ENCODE data around the gene LHPP. TPM values are rescaled to one million over a fixed set of nuclear protein-coding genes. Genes with fewer than 3 reads are reported as not detected.

The LHPP gene
- total RNA-seq, 4 donors from 2014 or later, result 20.3 to 116 (median 22.4) TPM

DNA sequence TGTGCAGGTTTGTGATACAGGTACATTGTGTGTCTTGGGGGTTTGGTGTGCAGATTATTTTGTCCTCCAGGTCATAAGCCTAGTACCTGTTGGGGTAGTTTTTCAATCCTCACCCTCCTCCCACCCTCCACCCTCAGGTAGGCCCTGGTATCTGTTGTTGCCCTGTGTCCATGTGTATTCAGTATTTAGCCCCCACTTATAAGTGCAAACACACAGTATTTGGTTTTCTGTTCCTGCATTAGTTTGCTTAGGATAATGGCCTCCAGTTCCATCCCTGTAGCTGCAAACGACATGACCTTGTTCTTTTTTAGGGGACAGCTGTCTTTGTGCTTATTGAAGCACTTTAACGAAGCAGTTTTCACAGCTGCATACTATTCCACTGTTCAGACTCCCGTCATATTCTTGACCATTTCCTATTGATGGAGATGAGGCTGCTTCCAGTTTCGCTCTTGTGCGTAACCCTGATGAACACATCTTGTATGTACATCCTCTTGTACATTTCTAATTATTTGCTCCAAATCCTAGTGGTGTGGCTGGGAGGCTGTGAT lies 47.4 kb downstream of the LHPP start:
- no peaks in the 10 kb centered on the region for H3K27me3 ChIP-seq
- WGBS, 2 donors (ENCODE audit: low coverage in 1 of 2), result 33 to 75% methylated on average over 2 to 5 of the region's 5 CpGs
- intact Hi-C loops (cut with DNase I; ENCODE audit: low total_unique reads) (no loop called here), in situ Hi-C loops (cut with MboI; ENCODE audit: low pct_ligation_motif_present in 1 of 4, low pct_unique_long_range_greater_than_20kb in 1 of 4, low sequenced_read_pairs in 3 of 4) (no loop called here)
- no peaks in the 10 kb centered on the region for H3K36me3 ChIP-seq
- no peak for DNase-seq
- H3K4me3 ChIP-seq, result no peak overlapping the region
- no peaks in the 10 kb centered on the region for H3K9me3 ChIP-seq
- no peak overlapping the region for H3K27ac ChIP-seq
- TF ChIP-seq POLR2A (IDR thresholded peaks at IDR 0.05) (no peak), CTCF (IDR thresholded peaks at IDR 0.05) (no peak), EP300 (IDR thresholded peaks at IDR 0.05; ENCODE audit: low read depth) (no peak), POLR2AphosphoS5 (IDR thresholded peaks at IDR 0.05) (no peak)
- no peaks in the 10 kb centered on the region for H3K4me1 ChIP-seq

GRCh38 chr10:124509880-124510632 lies 48.4 kb downstream of the LHPP start:
- Histone ChIP-seq H3K4me1 (no peaks in the 10 kb centered on the region), H3K27ac (no peak overlapping the region), H3K9me3 (no peaks in the 10 kb centered on the region), H3K4me3 (no peak overlapping the region), H3K27me3 (no peaks in the 10 kb centered on the region), H3K36me3 (no peaks in the 10 kb centered on the region)
- 92 to 98% methylated on average over 7 to 27 of the region's 27 CpGs for WGBS, 2 donors (ENCODE audit: low coverage in 1 of 2)
- DNase-seq, result no peak
- intact Hi-C loops (cut with DNase I; ENCODE audit: low total_unique reads) (no loop called here), in situ Hi-C loops (cut with MboI; ENCODE audit: low pct_ligation_motif_present in 1 of 4, low pct_unique_long_range_greater_than_20kb in 1 of 4, low sequenced_read_pairs in 3 of 4) (no loop called here)
- TF ChIP-seq CTCF (IDR thresholded peaks at IDR 0.05) (no peak), EP300 (IDR thresholded peaks at IDR 0.05; ENCODE audit: low read depth) (no peak)

DNA sequence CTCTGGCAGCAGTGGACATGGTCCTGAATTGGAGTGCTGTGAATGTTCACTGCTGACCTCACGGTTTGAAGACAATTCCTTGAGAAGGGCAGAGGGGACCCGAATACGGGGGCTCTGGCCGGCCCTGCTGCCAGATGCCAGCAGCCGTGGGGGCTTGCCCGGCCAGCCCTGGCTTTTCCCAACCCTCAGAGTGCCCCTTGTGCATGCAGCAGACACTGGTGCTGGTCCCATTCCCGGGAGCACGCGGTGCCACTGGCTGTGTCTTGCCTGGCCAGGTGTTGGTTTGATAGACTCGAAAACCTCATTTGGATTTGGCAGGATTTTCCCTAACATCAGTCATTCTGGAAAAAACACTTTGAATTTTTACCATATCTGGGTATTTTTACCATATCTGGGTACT lies 49.1 kb downstream of the LHPP start:
- H3K9me3 ChIP-seq, result no peaks in the 10 kb centered on the region
- no peaks in the 10 kb centered on the region for H3K27me3 ChIP-seq
- no peaks in the 10 kb centered on the region for H3K4me1 ChIP-seq
- no peaks in the 10 kb centered on the region for H3K36me3 ChIP-seq
- DNase-seq, result no peak
- H3K4me3 ChIP-seq, result no peak overlapping the region
- in situ Hi-C loops (cut with MboI; ENCODE audit: low pct_ligation_motif_present in 1 of 4, low pct_unique_long_range_greater_than_20kb in 1 of 4, low sequenced_read_pairs in 3 of 4) (no loop called here), intact Hi-C loops (cut with DNase I; ENCODE audit: low total_unique reads) (no loop called here)
- TF ChIP-seq POLR2AphosphoS5 (IDR thresholded peaks at IDR 0.05), result no peak
- TF ChIP-seq EP300 (IDR thresholded peaks at IDR 0.05; ENCODE audit: low read depth), result no peak
- TF ChIP-seq POLR2A (IDR thresholded peaks at IDR 0.05), result no peak
- TF ChIP-seq CTCF (IDR thresholded peaks at IDR 0.05), result no peak
- H3K27ac ChIP-seq, result no peak overlapping the region
- WGBS, 2 donors (ENCODE audit: low coverage in 1 of 2), result 86 to 87% methylated on average over 4 to 9 of the region's 10 CpGs

GRCh38 chr10:124511205-124512039 lies 49.8 kb downstream of the LHPP start:
- Histone ChIP-seq H3K36me3 (no peaks in the 10 kb centered on the region), H3K4me3 (no peak overlapping the region), H3K27ac (no peak overlapping the region), H3K4me1 (no peaks in the 10 kb centered on the region), H3K9me3 (no peaks in the 10 kb centered on the region), H3K27me3 (no peaks in the 10 kb centered on the region)
- no peak for TF ChIP-seq POLR2AphosphoS5 (IDR thresholded peaks at IDR 0.05)
- TF ChIP-seq CTCF (IDR thresholded peaks at IDR 0.05), result no peak
- no peak for TF ChIP-seq POLR2A (IDR thresholded peaks at IDR 0.05)
- TF ChIP-seq EP300 (IDR thresholded peaks at IDR 0.05; ENCODE audit: low read depth), result no peak
- intact Hi-C loops (cut with DNase I; ENCODE audit: low total_unique reads) (no loop called here), in situ Hi-C loops (cut with MboI; ENCODE audit: low pct_ligation_motif_present in 1 of 4, low pct_unique_long_range_greater_than_20kb in 1 of 4, low sequenced_read_pairs in 3 of 4) (no loop called here)
- no peak for DNase-seq
- WGBS, 2 donors (ENCODE audit: low coverage in 1 of 2), result 79 to 89% methylated on average over 5 to 16 of the region's 16 CpGs

Data from transverse colon (tissue), 4 donors.